GM12801 (cell line): Measurements from ENCODE around the gene MRPL24.

Source experiments
- TF ChIP-seq, protein P1 (sequence below): IDR thresholded peaks from one replicate; pipeline ENCODE4 v1.5.1; 2011; ENCODE audit warnings: control low read depth; ENCODE audit not compliant: insufficient read length; ENCODE audit errors: extremely low read depth

MRPL24 gene

DNA sequence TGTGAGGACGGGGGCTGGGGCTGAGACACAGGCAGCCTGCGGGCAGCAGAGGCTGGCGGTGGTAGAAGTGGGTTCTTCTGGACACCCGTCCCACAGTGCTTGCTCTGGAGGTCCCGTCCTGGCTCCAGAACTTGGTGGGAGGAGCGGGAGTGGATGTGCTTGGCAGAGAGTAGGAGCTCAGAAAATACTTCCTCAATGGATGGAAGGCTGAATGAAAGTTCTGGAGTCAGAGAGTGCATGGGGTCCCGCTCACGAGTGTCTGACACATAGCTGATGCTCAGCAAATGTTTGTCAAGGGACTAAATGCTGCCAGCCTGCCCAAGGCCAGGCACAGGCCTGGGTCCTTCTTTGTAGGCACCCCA lies 50.2 kb downstream of the MRPL24 start:
- TF ChIP-seq, protein P1, sequence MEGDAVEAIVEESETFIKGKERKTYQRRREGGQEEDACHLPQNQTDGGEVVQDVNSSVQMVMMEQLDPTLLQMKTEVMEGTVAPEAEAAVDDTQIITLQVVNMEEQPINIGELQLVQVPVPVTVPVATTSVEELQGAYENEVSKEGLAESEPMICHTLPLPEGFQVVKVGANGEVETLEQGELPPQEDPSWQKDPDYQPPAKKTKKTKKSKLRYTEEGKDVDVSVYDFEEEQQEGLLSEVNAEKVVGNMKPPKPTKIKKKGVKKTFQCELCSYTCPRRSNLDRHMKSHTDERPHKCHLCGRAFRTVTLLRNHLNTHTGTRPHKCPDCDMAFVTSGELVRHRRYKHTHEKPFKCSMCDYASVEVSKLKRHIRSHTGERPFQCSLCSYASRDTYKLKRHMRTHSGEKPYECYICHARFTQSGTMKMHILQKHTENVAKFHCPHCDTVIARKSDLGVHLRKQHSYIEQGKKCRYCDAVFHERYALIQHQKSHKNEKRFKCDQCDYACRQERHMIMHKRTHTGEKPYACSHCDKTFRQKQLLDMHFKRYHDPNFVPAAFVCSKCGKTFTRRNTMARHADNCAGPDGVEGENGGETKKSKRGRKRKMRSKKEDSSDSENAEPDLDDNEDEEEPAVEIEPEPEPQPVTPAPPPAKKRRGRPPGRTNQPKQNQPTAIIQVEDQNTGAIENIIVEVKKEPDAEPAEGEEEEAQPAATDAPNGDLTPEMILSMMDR = no peak

DNA sequence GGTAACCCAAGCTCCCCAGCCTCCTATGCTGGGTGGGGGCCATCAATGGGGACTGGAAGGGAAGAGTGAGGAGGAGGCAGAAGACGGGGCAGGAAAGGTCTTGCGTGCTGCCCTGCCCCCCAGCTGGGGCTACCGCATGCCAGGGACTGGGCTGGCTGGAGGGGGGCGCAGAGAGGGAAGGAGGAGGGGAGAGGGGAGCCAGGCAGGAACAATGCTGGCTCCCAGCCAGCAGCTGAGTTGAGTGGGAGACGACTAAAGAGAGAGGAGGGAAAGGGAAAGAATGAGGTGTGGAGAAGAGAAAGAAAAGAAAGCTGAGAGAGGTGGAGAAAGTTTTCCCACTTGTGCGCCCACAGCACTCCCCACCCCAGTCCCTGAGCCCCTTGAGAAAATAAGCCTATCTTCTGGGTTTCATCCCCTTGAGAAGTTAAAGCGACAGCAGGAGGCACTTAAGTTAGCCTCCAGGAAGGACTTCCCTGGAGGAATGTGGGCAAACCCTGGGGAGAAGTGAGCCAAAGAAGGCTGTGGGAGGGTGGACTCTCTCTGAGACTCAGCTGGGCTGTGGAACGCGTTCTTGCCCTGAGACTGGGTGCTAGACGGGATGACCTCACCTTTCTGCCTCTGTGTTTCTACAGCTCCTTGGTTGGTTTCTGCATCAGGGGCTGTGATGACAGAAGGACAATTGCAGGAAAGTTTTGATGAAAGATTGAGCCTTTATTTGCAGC lies 50.8 kb downstream of the MRPL24 start:
- TF ChIP-seq, protein P1 = no peak

DNA sequence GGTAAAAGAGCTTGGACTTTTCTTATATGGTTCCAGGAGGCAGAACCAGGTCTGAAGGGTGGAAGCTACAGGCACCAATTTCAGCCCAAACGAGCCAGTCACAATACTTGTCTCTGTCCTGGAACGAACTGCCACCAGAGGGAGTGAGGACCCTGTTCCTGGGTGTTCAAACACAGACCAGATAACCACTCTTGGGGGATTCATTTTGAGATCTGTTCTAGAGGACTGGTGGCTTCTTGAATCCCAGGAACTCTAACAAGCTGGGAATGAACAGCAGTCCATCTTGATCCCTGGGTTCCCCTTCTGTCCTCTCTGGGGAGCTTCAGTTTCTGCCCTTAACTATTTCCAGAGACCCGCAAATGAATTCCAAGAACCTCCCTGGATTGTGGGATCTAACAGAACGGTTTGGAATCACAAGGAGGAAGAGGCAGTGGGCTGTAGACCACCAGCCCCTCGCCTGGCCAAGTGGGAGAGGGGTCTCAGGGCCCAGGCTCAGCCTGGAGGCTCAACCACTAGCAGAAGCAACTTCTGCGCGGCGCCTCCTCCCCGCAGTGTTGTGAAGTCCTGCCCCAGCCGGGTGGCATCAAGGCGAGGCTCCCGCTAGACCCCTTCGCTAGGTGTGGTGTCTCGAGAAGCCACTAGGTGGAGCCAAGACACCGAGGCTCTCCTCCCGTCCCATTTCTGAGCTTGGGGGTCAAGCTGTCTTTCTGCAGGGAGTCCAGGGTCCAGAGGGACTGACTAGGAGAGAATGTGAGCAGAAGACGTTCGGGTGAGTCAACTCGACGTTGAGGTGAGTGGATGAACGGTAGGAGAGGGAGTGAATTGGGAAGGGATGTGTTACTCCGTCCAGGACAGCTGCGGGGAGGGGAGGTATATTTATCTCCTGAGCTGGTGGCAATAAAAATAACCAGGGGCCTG lies 51.6 kb downstream of the MRPL24 start:
- TF ChIP-seq, protein P1 = no peak
